Activated CD4-positive, CD25-positive, alpha-beta regulatory T cell treated with anti-CD3 and anti-CD28 coated beads, Interleukin-2, amount 50 U/mL, for 16 hours (primary cell): ENCODE results near the gene NFIX.

ENCODE experiments used
- DNase-seq: peaks from one replicate; pipeline ENCODE4 v3.0.0-alpha.2; 2020; ENCODE audit warnings: low read depth, low spot score

Gene NFIX

DNA sequence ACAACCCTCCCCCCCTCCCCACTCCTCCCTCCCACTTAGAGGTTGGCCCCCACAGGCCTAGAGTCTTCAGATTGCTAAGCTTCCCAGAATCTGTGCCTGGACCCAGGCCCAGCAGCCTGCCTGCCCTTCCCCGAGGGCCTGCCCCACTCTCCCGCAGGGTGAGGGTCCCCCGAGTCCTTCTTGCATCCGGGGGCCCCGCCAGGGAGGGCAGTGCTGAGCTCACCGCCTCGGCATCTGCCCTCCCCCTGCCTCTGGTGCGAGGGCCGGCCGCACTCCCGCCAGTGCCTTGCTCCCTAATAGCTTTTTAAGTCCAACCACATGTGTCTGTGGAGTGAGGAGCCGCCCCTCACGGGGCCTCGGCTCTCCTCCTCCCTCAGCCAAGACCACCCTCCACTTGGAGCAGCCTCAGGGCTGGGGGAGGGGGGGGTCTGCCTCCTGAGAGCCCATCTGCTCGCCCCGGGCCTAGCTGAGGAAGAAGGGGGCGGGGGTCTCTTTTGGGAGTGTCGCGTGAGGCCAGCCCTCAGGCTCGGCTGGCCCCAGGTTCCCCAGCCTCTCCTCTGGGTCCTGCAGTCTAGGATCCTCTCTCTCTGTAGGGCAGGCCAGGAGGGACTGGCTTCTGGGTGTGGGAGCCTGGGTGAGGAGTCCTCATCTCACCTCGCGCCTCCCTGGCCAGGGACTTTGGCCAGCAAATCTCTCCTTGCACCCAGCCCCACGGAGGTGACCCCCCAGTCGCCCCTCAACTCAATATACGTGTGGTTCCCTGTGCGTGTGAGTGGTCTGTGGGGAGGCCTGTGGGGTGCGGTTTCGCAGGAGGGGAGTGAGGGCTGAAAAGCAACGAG is 60.2 kb downstream of the NFIX start:
- DNase-seq, result no peak

DNA sequence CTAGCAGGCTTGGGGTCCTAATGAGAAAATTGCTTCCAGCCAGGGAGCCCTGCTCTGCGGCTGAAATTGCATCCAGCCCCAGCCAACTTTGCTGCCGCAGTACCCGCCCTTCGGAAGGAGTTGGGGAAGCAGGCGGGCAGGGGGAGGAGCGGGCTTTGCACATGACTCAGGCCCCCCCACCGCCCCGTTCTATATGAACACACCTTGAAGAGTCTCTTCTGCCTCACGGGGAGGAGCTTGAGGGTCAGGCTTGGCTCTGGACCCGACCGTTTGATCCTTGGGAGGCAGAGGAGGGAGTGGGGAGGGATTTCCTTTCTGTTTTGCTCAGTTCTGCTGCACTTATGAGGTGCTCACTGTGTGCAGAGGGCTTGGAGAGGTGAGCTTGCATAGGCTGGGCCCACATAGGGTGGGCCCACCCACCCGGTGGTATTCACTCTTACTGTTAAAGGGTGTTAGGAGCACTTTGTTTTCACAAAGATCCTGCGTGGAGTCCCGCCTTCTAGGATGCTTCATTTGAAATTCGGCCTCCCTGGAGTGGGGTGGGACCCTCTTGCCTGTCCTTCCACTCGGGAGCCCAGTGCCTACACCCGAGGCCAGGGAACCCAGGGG is 60.9 kb downstream of the NFIX start:
- no peak for DNase-seq

DNA sequence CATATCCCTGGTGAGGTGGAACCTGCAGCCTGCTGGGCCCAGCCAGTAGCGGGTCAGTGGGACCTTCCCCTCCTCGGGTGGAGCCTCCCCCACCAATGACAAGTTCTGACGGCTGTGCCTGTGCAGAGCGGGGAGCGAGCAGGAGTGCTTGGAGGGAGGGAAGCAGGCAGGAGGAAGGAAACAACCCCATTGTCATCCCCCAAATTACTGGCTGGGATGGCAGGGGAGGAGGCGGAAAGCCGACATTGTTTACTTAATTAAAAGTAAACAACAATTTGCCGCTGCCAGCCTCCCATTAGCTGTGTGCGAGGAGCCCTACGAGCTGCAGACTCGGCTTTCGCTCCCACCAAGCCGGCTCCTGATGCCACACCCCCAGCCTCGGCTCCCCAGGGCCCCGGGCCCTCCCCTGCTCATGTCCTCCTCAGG is 61.9 kb downstream of the NFIX start:
- no peak for DNase-seq

GRCh38 chr19:13057744-13058143 is 62.5 kb downstream of the NFIX start:
- DNase-seq, result no peak

DNA sequence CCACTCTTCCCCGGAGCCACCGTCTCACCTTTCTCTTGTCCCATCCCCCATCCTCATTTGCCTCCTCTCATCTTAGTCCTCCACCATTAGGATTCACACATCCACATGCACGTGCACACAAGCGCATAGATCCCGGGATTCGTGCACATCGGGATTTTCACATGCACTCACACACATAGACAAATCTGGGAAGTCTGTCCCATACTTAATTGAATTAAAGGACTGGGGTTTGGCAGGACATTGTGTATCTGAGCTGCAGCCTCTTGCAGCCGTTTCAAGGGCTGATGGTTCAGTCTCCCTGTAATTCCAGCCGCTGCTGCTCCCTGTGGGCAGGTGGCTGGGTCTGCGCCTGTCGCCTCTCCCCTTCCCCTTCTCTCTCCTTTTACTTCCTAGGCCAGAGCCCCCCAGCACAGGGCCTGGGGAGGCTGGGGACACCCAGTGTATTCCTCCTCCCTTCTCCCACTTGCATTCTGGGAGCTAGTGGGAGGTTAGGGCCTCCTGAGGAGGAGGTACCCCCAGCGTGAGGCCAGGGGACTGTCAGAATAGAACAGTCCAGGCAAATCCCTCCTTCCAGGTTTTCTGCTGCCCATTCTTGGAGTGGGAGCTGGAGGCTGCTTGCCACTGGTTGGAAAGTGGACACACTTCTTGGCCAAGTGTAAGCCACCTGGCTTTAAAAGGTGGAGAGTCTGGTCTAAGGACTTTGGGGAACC is 63.8 kb downstream of the NFIX start:
- DNase-seq, result no peak

DNA sequence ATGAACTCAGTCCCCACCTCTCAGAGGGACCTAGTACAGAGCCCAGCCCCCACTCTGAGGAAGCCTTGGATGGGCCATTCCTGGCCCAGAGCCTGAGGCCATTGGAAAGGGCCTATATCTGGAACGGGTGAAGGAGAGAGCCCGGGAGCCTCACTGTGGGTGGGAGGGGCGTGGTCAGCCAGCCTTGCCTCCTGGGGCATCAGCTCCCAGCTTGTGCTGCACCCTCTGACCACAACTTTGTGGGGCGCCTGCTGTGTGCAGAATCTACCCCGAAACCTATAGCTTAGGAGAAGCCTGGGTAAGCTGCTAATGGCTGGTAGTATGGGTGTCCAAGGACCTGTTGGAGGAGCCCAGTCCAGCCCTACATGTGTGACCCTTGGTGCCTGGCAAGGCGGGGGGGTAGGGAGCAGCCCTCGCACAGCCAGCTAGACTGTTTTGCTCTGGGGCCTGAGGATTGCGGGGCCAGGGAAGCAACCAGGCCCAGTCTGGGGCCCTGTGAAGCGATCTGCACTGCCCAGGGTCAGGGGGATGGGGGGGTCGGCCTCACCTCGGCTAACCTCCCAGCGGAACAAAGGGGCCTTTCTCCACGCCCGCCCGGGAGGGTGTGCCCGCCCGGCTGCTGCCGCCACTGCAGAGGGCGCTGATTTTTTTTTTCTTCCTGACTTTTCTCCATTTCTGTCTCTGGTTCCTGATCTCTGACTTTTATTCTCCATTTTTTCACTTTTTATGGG is 65.1 kb downstream of the NFIX start:
- DNase-seq, result no peak

DNA sequence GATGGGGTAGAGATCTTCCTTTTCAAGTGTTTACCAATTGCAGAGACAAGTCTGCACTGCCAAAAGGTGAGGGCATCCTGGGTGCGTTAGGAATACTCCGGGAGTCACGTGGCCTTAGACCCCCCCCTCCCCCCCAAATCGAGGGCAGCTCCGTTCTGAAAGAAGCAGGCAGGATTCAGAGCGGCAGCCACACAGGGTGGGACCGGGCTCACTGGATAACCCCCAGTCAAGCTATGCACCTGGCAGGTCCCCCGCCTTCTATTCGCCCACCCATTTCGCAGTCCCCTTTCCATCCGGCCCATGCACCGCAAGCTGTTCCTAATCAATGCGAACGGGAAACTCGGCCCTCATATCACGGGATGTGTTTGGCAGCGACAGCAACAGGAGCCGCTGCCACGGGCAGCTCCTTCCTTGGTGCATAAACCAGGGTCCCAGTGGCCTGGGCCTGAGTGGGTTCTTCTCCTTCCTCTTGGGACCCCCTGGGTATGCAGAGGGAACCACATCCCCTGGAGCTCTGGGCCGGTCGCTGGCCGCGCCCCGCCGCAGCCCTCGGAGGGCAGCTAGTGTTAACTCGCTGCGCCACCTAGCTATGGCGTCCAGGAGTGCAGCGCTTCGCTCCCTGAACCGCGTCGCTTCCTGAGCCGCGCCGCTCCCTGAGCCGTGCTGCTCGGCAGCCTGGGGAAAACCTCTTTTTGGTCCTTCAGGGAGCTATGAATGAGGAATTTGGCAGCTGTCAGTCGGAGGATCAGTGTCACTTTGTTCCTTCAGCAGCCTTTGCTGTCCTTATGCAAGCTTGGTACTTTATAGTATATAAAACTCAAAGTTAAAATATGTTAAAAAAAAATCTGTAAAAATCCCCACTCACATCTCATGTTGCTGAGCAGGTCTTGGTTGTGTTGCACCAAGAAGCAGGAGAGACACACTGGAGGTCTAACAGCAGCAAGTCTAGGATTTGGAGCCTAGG is 66.0 kb downstream of the NFIX start:
- peak; percentile 51 for DNase-seq

GRCh38 chr19:13062317-13062716 is 67.0 kb downstream of the NFIX start:
- no peak for DNase-seq

DNA sequence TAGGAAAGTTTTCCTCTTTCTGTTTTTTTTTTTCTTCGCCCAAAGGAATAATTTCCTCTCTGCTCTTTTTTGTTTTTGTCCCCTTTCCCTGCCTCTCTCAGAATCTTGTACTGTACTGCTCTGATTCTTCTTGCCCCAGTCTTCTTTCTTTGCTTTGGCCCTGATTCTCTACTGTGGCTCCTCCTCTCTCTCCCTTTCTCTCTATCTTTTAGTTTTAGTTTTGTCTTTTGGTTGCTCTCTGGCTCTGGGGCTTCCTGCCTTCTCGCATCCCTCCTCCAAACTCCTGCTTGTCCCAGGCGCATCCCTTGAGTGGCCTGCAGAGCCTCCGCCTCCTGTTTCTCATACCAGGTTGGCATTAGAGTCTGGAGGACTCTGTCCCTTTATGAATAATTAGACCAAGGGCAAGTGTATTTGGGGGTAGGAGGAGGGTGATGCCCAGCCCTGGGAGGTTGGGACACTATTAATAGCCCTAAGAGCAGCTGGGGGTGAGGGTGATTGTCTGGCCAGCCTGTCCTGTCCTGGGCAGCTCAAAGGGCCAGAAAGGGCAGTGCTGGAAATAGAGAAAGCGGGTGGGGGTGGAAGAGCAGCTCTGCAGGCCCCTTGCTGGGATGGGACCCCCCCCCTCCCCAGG is 68.3 kb downstream of the NFIX start:
- no peak for DNase-seq

- DNase-seq, result no peak
These were observed 68.8 kb downstream of the NFIX start for GRCh38 chr19:13064092-13064489.

- no peak for DNase-seq
These were observed 71.0 kb downstream of the NFIX start for GRCh38 chr19:13066226-13066625.

DNA sequence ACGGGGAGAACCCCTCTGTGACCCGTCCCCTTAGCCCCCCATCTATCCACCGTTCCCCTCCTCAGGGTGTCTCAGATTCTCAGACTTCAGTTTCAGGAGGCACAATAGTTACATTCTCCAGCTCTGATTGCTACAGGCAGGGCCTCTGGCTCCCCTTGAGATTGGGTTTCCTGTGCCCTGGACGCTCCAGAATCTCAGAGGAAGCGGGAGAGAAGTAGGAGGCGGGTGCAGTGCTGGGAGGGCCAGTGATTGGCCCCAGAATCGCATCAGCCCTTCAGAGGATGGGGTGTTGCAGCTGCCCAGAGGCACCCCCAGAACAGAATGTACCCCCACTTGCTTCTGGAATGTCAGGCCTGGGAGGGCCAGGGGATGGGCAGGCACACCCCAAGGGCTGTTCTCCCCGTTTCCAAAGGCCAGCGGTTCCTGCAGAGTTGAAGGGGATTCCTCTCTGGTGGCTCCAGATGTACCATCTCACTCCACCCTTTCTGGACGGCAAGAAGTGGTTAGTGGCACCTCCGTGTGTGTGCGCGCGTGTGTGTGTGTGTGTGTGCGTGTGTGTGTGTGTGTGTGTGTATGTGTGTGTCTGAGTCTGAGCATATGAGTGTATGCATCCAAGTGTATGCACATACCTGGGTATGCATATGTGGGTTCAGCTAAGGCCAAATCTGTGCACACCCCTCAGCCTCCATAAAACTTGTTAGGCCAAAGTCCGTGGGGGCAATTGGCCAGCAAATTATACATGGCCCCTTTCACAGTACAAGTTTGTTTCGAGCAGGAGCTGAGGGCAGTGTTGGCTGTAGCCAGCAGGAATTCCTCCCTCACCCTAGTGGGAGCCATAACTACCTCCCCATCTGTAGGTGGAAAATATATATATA is 71.9 kb downstream of the NFIX start:
- no peak for DNase-seq

DNA sequence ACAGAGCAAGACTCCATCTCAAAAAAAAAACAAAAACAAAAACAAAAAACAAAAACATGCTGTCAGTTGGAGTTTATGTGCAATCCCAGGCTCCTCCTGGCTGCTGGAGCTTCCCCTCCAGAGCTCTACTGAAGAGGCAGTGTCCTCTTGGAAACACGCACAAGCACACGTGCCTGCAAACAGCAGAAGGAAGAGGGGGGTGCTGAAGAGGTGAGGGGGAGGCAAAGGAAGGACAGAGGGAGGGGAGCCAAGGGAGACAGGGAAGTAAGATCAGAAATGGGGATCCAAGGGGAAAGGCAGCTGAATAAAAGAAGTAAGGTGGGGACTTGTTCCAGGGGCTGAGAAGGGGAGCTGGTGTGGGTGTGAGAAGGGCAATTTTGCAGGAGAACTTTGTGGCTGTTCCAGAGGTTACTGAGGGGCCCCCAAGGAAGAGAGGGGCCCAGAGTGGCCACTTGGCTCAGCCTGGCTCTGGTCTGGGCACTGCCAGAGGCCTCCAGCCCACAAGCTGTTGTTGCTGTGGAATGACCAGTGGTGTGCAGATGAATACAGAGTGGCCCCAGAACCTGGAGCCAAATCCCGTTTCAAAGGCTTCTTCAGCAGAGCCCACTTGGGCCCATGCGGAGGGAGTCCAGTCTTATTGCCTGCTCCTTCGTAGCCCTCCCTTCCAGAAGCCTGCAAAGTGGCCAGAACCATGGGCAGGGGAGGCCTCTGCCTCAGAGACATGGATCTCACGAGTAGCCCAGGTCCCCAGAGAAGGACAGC is 73.0 kb downstream of the NFIX start:
- no peak for DNase-seq

GRCh38 chr19:13069415-13070359 is 74.4 kb downstream of the NFIX start:
- no peak for DNase-seq

DNA sequence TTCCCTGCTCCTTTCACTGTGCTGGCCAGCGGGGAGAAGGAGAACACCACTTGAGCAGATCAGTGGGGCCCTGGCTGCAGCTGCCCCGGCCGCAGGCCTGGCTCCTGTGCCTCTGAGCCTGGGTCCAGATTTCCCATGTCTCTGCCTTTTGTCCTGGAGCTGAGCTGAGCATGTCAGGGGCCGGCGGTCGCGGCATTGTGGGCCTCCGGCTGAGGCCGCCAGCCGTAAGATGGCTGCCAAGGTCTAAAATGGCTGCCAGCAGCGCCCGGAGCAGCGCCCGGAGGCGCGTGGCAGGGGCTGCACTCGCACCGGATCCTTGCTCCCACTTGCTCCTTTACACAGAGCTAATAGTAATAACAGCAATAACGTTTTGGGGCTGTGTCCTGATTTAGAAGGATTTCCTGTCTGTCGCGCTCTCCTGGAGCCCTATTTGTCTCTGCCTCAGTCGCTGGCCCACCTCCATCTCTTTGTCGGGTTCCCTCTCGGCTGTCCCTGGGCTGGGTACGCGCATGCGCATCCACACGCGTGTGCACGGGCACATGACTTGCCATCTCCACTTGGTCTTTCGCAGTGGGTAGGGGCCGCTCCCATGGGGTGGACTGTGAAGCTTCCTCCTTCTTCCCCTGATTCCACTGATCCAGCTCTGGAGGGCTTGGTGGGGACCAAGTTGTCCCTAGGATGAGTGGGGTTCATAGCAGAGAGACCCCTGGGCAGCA is 75.3 kb downstream of the NFIX start:
- no peak for DNase-seq

DNA sequence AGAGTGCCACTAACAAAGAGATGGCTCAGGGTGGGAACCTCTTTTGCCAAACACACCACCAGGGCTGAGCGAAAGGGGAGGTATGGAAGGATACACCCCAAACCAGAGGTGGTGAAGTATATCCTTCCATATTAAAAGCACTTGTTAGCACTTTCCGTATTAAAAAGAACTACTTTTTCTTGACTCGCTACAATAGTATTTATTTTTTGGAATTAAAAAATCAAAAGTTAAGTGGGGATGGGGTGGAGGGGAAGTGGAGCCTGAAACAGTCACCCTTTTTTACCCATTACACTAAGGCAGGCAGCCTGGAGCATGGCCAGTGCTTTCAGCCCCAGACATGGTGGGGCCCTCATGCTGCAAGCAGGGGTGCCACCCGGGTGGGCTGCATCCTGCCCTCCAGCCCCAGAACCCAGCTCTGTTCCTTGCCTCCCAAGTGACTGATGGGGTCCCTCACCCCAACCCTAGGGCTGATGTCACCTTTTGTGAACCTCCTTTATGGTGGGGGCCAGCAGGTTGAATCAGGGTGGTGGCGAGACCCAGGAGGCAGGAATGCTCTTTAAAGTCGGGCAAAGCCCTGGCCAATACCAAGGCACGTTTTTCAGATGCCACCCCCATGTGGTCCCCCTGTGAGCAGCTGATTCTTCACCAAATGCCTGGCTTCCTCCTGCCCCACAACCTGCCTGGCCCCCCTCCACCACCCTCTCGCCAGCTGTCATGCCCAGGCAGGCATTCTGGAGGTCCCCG is 76.3 kb downstream of the NFIX start:
- no peak for DNase-seq
